Muscle layer of colon (tissue), 2 donors: ENCODE measurements around the gene RNLS.

Experiments
- H3K27ac ChIP-seq: one replicate; pipeline ENCODE4 v1.7.0; 2013; ENCODE audit warnings: low read depth, mild to moderate bottlenecking, low read length, moderate library complexity
- H3K27me3 ChIP-seq, 2 donors: one replicate each; pipeline ENCODE4 v1.7.0; 2013; ENCODE audit warnings: low read length in 2 of 2, mild to moderate bottlenecking in 2 of 2; ENCODE audit not compliant: insufficient read depth in 2 of 2, control insufficient read depth in 1 of 2
- H3K36me3 ChIP-seq: one replicate; pipeline ENCODE4 v1.7.0; 2013; ENCODE audit warnings: mild to moderate bottlenecking, low read length; ENCODE audit not compliant: insufficient read depth
- H3K4me1 ChIP-seq: one replicate; pipeline ENCODE4 v1.7.0; 2013; ENCODE audit warnings: mild to moderate bottlenecking, low read length; ENCODE audit not compliant: insufficient read depth
- H3K4me3 ChIP-seq, 2 donors: one replicate each; pipeline ENCODE4 v1.7.0; 2013; ENCODE audit warnings: low read length in 2 of 2, low read depth in 1 of 2, mild to moderate bottlenecking in 1 of 2, moderate library complexity in 1 of 2
- H3K9ac ChIP-seq: one replicate; pipeline ENCODE4 v1.7.0; 2013; ENCODE audit warnings: low read length
- H3K9me3 ChIP-seq: one replicate; pipeline ENCODE4 v1.7.0; 2013; ENCODE audit warnings: mild to moderate bottlenecking, low read length
- donor health status: abdominal sarcoma.
- donor health status: Adenocarcinoma of cecum.

Gene RNLS

GRCh38 chr10:88256886-88257285 lies 326.2 kb downstream of the RNLS start:
- Histone ChIP-seq H3K27me3 (no peaks in the 10 kb centered on the region), H3K27ac (no peak overlapping the region), H3K9me3 (no peaks in the 10 kb centered on the region), H3K9ac (no peak overlapping the region), H3K4me1 (peaks cover 8% of the 10 kb centered on the region), H3K4me3 (no peak overlapping the region), H3K36me3 (no peaks in the 10 kb centered on the region)

- Histone ChIP-seq H3K9ac (no peak overlapping the region), H3K36me3 (no peaks in the 10 kb centered on the region), H3K4me1 (peaks cover 8% of the 10 kb centered on the region), H3K27me3 (no peaks in the 10 kb centered on the region), H3K27ac (no peak overlapping the region), H3K4me3 (no peak overlapping the region), H3K9me3 (no peaks in the 10 kb centered on the region)
Measured at GRCh38 chr10:88256013-88256680, 327.0 kb downstream of the RNLS start.

- Histone ChIP-seq H3K27ac (no peak overlapping the region), H3K9ac (no peak overlapping the region), H3K9me3 (no peaks in the 10 kb centered on the region), H3K27me3 (no peaks in the 10 kb centered on the region), H3K36me3 (no peaks in the 10 kb centered on the region), H3K4me3 (no peak overlapping the region), H3K4me1 (peaks cover 8% of the 10 kb centered on the region)
Measured at GRCh38 chr10:88254091-88254490, 329.0 kb downstream of the RNLS start.

GRCh38 chr10:88253622-88254021 lies 329.5 kb downstream of the RNLS start:
- H3K36me3 ChIP-seq = no peaks in the 10 kb centered on the region
- H3K9me3 ChIP-seq = no peaks in the 10 kb centered on the region
- peaks cover 8% of the 10 kb centered on the region for H3K4me1 ChIP-seq
- H3K4me3 ChIP-seq = no peak overlapping the region
- no peak overlapping the region for H3K9ac ChIP-seq
- H3K27me3 ChIP-seq = no peaks in the 10 kb centered on the region
- no peak overlapping the region for H3K27ac ChIP-seq

GRCh38 chr10:88253128-88253527 lies 330.0 kb downstream of the RNLS start:
- peaks cover 8% of the 10 kb centered on the region for H3K4me1 ChIP-seq
- H3K36me3 ChIP-seq = no peaks in the 10 kb centered on the region
- H3K9ac ChIP-seq = no peak overlapping the region
- H3K27me3 ChIP-seq = no peaks in the 10 kb centered on the region
- no peak overlapping the region for H3K4me3 ChIP-seq
- no peak overlapping the region for H3K27ac ChIP-seq
- no peaks in the 10 kb centered on the region for H3K9me3 ChIP-seq

GRCh38 chr10:88249450-88249849 lies 333.7 kb downstream of the RNLS start:
- H3K36me3 ChIP-seq = no peaks in the 10 kb centered on the region
- H3K9me3 ChIP-seq = no peaks in the 10 kb centered on the region
- no peak overlapping the region for H3K9ac ChIP-seq
- no peak overlapping the region for H3K4me3 ChIP-seq
- H3K4me1 ChIP-seq = peaks cover 9% of the 10 kb centered on the region
- H3K27ac ChIP-seq = no peak overlapping the region
- H3K27me3 ChIP-seq = no peaks in the 10 kb centered on the region

- Histone ChIP-seq H3K27ac (peak overlapping the region; percentile 36), H3K27me3 (no peaks in the 10 kb centered on the region), H3K4me1 (peaks cover 7% of the 10 kb centered on the region), H3K9ac (no peak overlapping the region), H3K9me3 (no peaks in the 10 kb centered on the region), H3K4me3 (no peak overlapping the region), H3K36me3 (no peaks in the 10 kb centered on the region)
Measured at GRCh38 chr10:88246675-88247074, 336.4 kb downstream of the RNLS start.

- H3K4me1 ChIP-seq = peaks cover 7% of the 10 kb centered on the region
- no peak overlapping the region for H3K9ac ChIP-seq
- no peaks in the 10 kb centered on the region for H3K27me3 ChIP-seq
- H3K36me3 ChIP-seq = no peaks in the 10 kb centered on the region
- H3K4me3 ChIP-seq = no peak overlapping the region
- no peaks in the 10 kb centered on the region for H3K9me3 ChIP-seq
- peak overlapping the region; percentile 36 for H3K27ac ChIP-seq
Measured at GRCh38 chr10:88245974-88246511, 337.1 kb downstream of the RNLS start.

- Histone ChIP-seq H3K9me3 (no peaks in the 10 kb centered on the region), H3K27me3 (no peaks in the 10 kb centered on the region), H3K27ac (no peak overlapping the region), H3K36me3 (no peaks in the 10 kb centered on the region), H3K4me1 (peaks cover 7% of the 10 kb centered on the region), H3K9ac (no peak overlapping the region), H3K4me3 (no peak overlapping the region)
Measured at GRCh38 chr10:88244781-88245625, 338.1 kb downstream of the RNLS start.

- Histone ChIP-seq H3K4me1 (peaks cover 7% of the 10 kb centered on the region), H3K4me3 (no peak overlapping the region), H3K36me3 (no peaks in the 10 kb centered on the region), H3K9me3 (no peaks in the 10 kb centered on the region), H3K27me3 (no peaks in the 10 kb centered on the region), H3K27ac (no peak overlapping the region), H3K9ac (no peak overlapping the region)
Measured at GRCh38 chr10:88243836-88244730, 339.0 kb downstream of the RNLS start.

GRCh38 chr10:88243202-88243744 lies 339.8 kb downstream of the RNLS start:
- H3K27ac ChIP-seq = no peak overlapping the region
- no peak overlapping the region for H3K9ac ChIP-seq
- H3K4me1 ChIP-seq = peaks cover 7% of the 10 kb centered on the region
- no peaks in the 10 kb centered on the region for H3K36me3 ChIP-seq
- H3K9me3 ChIP-seq = no peaks in the 10 kb centered on the region
- no peak overlapping the region for H3K4me3 ChIP-seq
- H3K27me3 ChIP-seq = no peaks in the 10 kb centered on the region
